Measurements from ENCODE around the gene RSAD2.

DNA sequence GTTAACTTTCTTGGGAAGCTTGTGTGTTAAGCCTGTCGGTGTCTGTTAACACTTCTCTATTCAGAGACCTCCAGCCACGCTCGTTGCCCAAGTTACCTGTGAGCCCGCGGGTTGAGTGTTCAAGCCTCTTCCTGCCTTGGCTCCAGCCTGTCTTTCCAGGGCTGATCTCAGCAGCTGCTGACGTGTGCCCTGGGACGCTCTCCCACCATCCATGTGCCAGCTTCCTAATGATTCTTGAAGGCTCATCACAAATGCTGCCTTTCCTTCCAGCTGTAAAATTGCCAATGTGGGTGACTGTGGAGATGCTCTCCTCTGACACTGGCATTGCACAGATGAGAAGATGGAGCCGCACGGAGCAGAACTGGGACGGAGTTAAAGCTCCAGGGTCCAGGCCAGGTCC is 45.7 kb downstream of the RSAD2 start:
- TF ChIP-seq, protein P1, sequence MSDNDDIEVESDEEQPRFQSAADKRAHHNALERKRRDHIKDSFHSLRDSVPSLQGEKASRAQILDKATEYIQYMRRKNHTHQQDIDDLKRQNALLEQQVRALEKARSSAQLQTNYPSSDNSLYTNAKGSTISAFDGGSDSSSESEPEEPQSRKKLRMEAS (IDR thresholded peaks at IDR 0.05; ENCODE audit: low read depth, low read length): no peak
- TF ChIP-seq POLR2A (IDR thresholded peaks at IDR 0.05; ENCODE audit: extremely low read depth, insufficient read length) (no peak), MYC (IDR thresholded peaks at IDR 0.05; ENCODE audit: low read depth, low read length) (no peak)

Measured in NB4 (cell line).